IMR-90 (cell line): ENCODE data around the gene COL5A2. TPM values are rescaled to one million over a fixed set of nuclear protein-coding genes. Genes with fewer than 3 reads are reported as not detected.
A peak's percentile ranks its signal among the peaks of the same experiment; 100 is the strongest.

Source experiments
- ATAC-seq: fragments of 200-7000 bp; cut with Tn5 transposase; 2 replicates; pipeline ENCODE4 v1.9.1; 2020; ENCODE audit warnings: low read depth, mild to moderate bottlenecking, moderate library complexity
- BruUV-seq: library from RNA; stranded (reverse); fragments of 400-500 nt; replicated peaks from 2 replicates; lab custom pipeline; 2021; lab: Mats Ljungman, UMichigan
- CTCF ChIA-PET: fragments of 300-600 bp; formaldehyde crosslinking; extraction: SDS; loops from one replicate; lab custom pipeline; 2021; ENCODE audit warnings: antibody characterized with exemption; lab: Yijun Ruan, JAX
- POLR2A ChIA-PET: fragments of 300-600 bp; sonication (Branson Sonifier 250); formaldehyde crosslinking; loops from one replicate; lab custom pipeline; 2022; ENCODE audit warnings: antibody characterized with exemption; ENCODE audit not compliant: unreplicated experiment; lab: Charles Lee
- DNase-seq: peaks from one replicate; pipeline ENCODE4 v3.0.0; 2013
- H2AFZ ChIP-seq: replicated peaks from 2 replicates; pipeline ENCODE3; 2013; ENCODE audit warnings: low read length, mild to moderate bottlenecking; ENCODE audit not compliant: poor library complexity
- H2AK5ac ChIP-seq: 2 replicates; pipeline ENCODE4 v1.6.1; 2013; ENCODE audit warnings: low read depth, low read length, inconsistent platforms
- H2AK9ac ChIP-seq: replicated peaks from 2 replicates; pipeline ENCODE3; 2013; ENCODE audit warnings: mild to moderate bottlenecking, low read depth, low read length, moderate library complexity; ENCODE audit not compliant: poor library complexity
- H2BK120ac ChIP-seq: 2 replicates; pipeline ENCODE4 v1.6.1; 2013; ENCODE audit warnings: low read depth, low read length, inconsistent platforms
- H2BK15ac ChIP-seq: 3 replicates; pipeline ENCODE4 v1.6.1; 2013; ENCODE audit warnings: low read depth, low read length, inconsistent platforms
- H2BK20ac ChIP-seq: 2 replicates; pipeline ENCODE4 v1.6.1; 2013; ENCODE audit warnings: low read depth, mild to moderate bottlenecking, inconsistent platforms, low read length, moderate library complexity
- H2BK5ac ChIP-seq: 2 replicates; pipeline ENCODE4 v1.6.1; 2013; ENCODE audit warnings: mild to moderate bottlenecking, low read depth, low read length, inconsistent platforms; ENCODE audit not compliant: poor library complexity, severe bottlenecking
- H3K14ac ChIP-seq: replicated peaks from 2 replicates; pipeline ENCODE4 v1.6.1; 2013; ENCODE audit warnings: low read depth, low read length, inconsistent platforms
- H3K18ac ChIP-seq: 2 replicates; pipeline ENCODE4 v1.6.1; 2013; ENCODE audit warnings: low read depth, low read length, control low read depth
- H3K23ac ChIP-seq: 2 replicates; pipeline ENCODE4 v1.6.1; 2013; ENCODE audit warnings: low read depth, low read length, inconsistent platforms
- H3K27ac ChIP-seq: 2 replicates; pipeline ENCODE4 v1.5.1; 2013; ENCODE audit warnings: mild to moderate bottlenecking, control low read depth, low read length; ENCODE audit not compliant: insufficient read depth
- H3K27me3 ChIP-seq: 2 replicates; pipeline ENCODE4 v1.6.1; 2013; ENCODE audit warnings: low read length; ENCODE audit not compliant: control insufficient read depth, insufficient read depth
- H3K36me3 ChIP-seq: 2 replicates; pipeline ENCODE4 v1.6.1; 2013; ENCODE audit warnings: low read length, mixed read lengths; ENCODE audit not compliant: control insufficient read depth, insufficient read depth
- H3K4ac ChIP-seq: 2 replicates; pipeline ENCODE4 v1.6.1; 2013; ENCODE audit warnings: low read depth, low read length, inconsistent platforms
- H3K4me1 ChIP-seq: 2 replicates; pipeline ENCODE4 v1.6.1; 2013; ENCODE audit warnings: low read length, mixed read lengths; ENCODE audit not compliant: control insufficient read depth, insufficient read depth
- H3K4me2 ChIP-seq: 2 replicates; pipeline ENCODE4 v1.6.1; 2013; ENCODE audit warnings: low read depth, mild to moderate bottlenecking, control low read depth, low read length, moderate library complexity
- H3K4me3 ChIP-seq: 2 replicates; pipeline ENCODE4 v1.5.1; 2013; ENCODE audit warnings: low read depth, mild to moderate bottlenecking, control low read depth, low read length, moderate library complexity; ENCODE audit not compliant: insufficient read depth
- H3K56ac ChIP-seq: 2 replicates; pipeline ENCODE4 v1.6.1; 2013; ENCODE audit warnings: low read length, inconsistent platforms; ENCODE audit not compliant: insufficient read depth; ENCODE audit errors: extremely low read depth
- H3K79me1 ChIP-seq, 2 experiments: 2 replicates each; pipeline ENCODE4 v1.6.1; 2013; ENCODE audit warnings: low read length in 2 of 2, inconsistent platforms in 1 of 2, low read depth in 1 of 2
- H3K9ac ChIP-seq: 2 replicates; pipeline ENCODE4 v1.6.1; 2013; ENCODE audit warnings: low read depth, low read length, control low read depth
- H3K9me1 ChIP-seq: 2 replicates; pipeline ENCODE4 v1.6.1; 2013; ENCODE audit warnings: low read length, inconsistent platforms; ENCODE audit not compliant: insufficient read depth
- H3K9me3 ChIP-seq: 2 replicates; pipeline ENCODE4 v1.6.1; 2013; ENCODE audit warnings: low read length; ENCODE audit not compliant: control insufficient read depth, insufficient read depth
- H4K20me1 ChIP-seq: 2 replicates; pipeline ENCODE4 v1.6.1; 2013; ENCODE audit warnings: low read length, inconsistent platforms; ENCODE audit not compliant: insufficient read depth
- H4K5ac ChIP-seq: 2 replicates; pipeline ENCODE4 v1.6.1; 2013; ENCODE audit warnings: mild to moderate bottlenecking, low read depth, low read length, control low read depth
- H4K8ac ChIP-seq, 2 experiments: 2 replicates each; pipeline ENCODE4 v1.6.1; 2013; ENCODE audit warnings: low read depth in 2 of 2, low read length in 2 of 2, control low read depth in 1 of 2, inconsistent platforms in 1 of 2
- H4K91ac ChIP-seq: 2 replicates; pipeline ENCODE4 v1.6.1; 2013; ENCODE audit warnings: low read depth, low read length, inconsistent platforms; ENCODE audit not compliant: insufficient read depth
- CEBPB ChIP-seq: IDR thresholded peaks from 2 replicates; pipeline ENCODE4 v1.6.1; 2012; ENCODE audit warnings: low read depth, low read length, improper control_type of control experiment
- RAD21 ChIP-seq: IDR thresholded peaks from 2 replicates; pipeline ENCODE4 v1.6.1; 2012; ENCODE audit warnings: low read length, improper control_type of control experiment
- WGBS, 2 experiments: methylation state at CpG; one replicate each; pipeline versions ENCODE4 v1.1.5 to v1.1.7; 2013; ENCODE audit warnings: missing lambda C conversion rate in 2 of 2; ENCODE audit not compliant: insufficient read length in 1 of 2; ENCODE audit errors: extremely low coverage in 2 of 2; 5-methylcytosine and 5-hydroxymethylcytosine counted together
- dilution Hi-C: fragments of 300-500 bp; cut with HindIII; formaldehyde crosslinking; loops from one replicate; pipeline ENCODE4 v1.14.3; 2018; ENCODE audit warnings: low sequenced_read_pairs; ENCODE audit not compliant: unreplicated experiment
- in situ Hi-C: fragments of 300-500 bp; cut with MboI; formaldehyde crosslinking; loops from 3 replicates; pipeline ENCODE4 v1.14.3; 2019; ENCODE audit warnings: low sequenced_read_pairs, inconsistent platforms, mixed read lengths
- intact Hi-C: fragments of 100-400 bp; cut with micrococcal nuclease; formaldehyde crosslinking; loops from 2 replicates; pipeline ENCODE4 v1.10.0; 2022
- polyA plus RNA-seq, 3 experiments: library from polyadenylated mRNA; depleted of rRNA; stranded (reverse); fragments of >200 nt; gene quantifications; 2 replicates each; pipeline ENCODE4 v1.2.3, GENCODE V29; 2012; ENCODE audit warnings: low replicate concordance in 1 of 3
- total RNA-seq: library from RNA; depleted of rRNA; stranded (reverse); fragments of >200 nt; gene quantifications from 2 replicates; pipeline ENCODE4 v1.2.3, GENCODE V29; 2012

Gene COL5A2
- total and polyA plus RNA-seq, 2 of the 4 experiments (the other 2 are of a cell fraction), result 181 to 257 TPM

GRCh38 chr2:189144700-189145211, 34.8 kb downstream of the COL5A2 start:
- no peak overlapping the region; the same call in 1 of the 2 replicates for H4K91ac ChIP-seq
- H3K4me1 ChIP-seq, result peaks cover 13% of the 10 kb centered on the region
- H2AK9ac ChIP-seq, result no peak overlapping the region
- CTCF ChIA-PET, result no interaction called here
- peak; percentile 68 for TF ChIP-seq CEBPB
- no peak for TF ChIP-seq RAD21
- H3K27me3 ChIP-seq, result no peaks in the 10 kb centered on the region
- no CpG with 5 or more reads among the region's 3 CpGs for WGBS, 2 experiments
- H2BK20ac ChIP-seq, result peak overlapping the region; percentile 49
- H3K9ac ChIP-seq, result no peak overlapping the region
- H3K14ac ChIP-seq, result peak overlapping the region; percentile 75; the same call in 1 of the 2 replicates
- H3K23ac ChIP-seq, result peak overlapping the region; percentile 88; the same call in 1 of the 2 replicates
- H2AK5ac ChIP-seq, result peak overlapping the region; percentile 76; the same call in 1 of the 2 replicates
- no peak overlapping the region; the same call in 2 of the 3 replicates for H2BK15ac ChIP-seq
- no peak overlapping the region for H2AFZ ChIP-seq
- peaks cover 23% of the 10 kb centered on the region; the same call in 1 of the 2 replicates for H4K20me1 ChIP-seq
- H3K56ac ChIP-seq, result no peak overlapping the region
- POLR2A ChIA-PET, result no interaction called here
- dilution Hi-C loops, result no loop called here
- peak overlapping the region in 1 of 2 experiments; percentile 71; a peak in 1 of 4 replicates for H4K8ac ChIP-seq
- ATAC-seq (no peak), DNase-seq (peak; percentile 59)
- H3K18ac ChIP-seq, result peak overlapping the region; percentile 90; the same call in 1 of the 2 replicates
- BruUV-seq, result no TSS peak
- no peak overlapping the region for H4K5ac ChIP-seq
- intact Hi-C loops, result no loop called here
- H3K27ac ChIP-seq, result peak overlapping the region; percentile 85; the same call in 1 of the 2 replicates
- H3K4me2 ChIP-seq, result peak overlapping the region; percentile 58
- peak overlapping the region; percentile 86 for H2BK5ac ChIP-seq
- in situ Hi-C loops, result no loop called here
- peak overlapping the region; percentile 67 for H3K4ac ChIP-seq
- H3K4me3 ChIP-seq, result no peak overlapping the region
- H2BK120ac ChIP-seq, result peak overlapping the region; percentile 61
- peaks cover 5 to 38% of the 10 kb centered on the region in 2 experiments for H3K79me1 ChIP-seq
- 0 out of 2 replicates have a peak, but pooled peaks cover 6% of the 10 kb centered on the region for H3K9me1 ChIP-seq
- peaks cover 2% of the 10 kb centered on the region for H3K36me3 ChIP-seq
- H3K9me3 ChIP-seq, result no peaks in the 10 kb centered on the region
